NCI-H82 (cell line): ENCODE data around the gene PHF23.
A peak's percentile ranks its signal among the peaks of the same experiment; 100 is the strongest.
"Not testable (repeated sequence)": the region's sequence is repeated elsewhere in the genome, so short reads cannot be mapped to it uniquely, and the experiment has no call there.

Source experiments
- DNase-seq: peaks from one replicate; lab custom pipeline; 2025; lab: John Stamatoyannopoulos, UW

The PHF23 gene

DNA sequence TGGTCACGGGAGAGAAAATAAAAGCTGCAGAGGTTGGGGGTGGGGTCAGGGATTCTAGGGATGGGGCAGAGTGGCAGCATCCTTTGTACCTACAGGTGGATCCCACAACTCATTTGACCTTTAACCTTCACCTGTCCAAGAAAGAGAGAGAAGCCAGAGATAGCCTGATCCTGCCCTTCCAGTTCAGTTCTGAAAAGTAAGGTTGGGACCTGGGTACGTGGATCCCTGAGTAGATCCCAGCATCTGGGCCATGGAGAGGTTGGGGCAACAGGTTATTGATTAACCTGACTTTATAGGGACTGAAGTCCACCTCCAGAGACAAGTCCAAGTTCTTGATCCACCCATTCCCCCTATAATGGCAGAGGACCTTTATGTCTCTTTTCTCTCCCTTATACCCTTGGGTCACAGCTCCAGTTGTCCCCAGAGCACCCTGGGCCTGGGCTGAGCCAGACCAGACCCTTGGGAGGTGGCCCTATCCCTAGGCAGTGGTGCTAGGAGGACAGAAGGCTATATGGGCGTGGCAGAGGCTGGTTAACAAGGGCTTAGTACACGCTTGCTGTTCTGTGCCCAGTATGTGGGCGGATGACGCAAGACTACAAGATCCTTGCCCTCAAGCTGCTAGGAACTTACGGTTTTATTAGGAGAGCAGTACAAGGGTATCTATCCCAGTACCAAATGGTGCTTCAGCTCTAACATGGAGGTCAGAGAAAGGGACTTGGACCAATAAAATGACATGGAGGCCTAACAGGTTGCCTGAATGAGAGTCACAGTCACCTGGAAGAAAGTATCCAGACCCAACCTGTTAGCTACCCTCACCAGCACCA lies 19.7 kb upstream of the PHF23 start:
- no peak for DNase-seq

DNA sequence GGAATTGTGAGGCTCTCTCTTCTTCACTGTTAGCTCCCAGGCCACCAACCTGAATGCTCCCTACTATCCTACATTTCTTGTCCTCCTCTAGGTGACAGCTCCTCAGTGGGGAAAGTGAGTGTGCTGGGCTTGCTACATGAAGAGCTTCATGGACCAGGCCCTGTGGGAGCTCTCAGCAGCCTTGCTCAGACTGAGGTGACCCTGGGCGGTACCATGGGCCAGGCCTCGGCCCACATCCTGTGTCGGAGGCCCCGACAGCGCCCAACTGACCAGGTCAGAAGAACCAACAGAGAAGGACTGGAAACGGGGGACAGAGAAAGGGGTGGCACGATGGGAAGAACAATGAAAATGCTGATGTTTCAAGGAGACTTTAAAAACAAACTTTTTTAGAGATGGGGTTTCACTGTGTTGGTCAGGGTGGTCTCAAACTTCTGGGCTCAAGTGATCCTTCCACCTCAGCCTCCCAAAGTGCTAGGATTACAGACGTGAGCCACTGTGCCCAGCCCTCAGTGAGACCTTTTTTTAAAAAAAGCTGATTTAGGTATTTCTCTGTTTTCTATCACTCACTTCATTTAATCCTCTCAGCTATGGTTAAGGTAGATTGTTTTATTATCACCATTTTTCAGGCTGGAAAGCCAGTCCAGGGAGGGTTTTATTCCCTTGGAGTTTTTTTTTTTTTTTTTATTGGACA lies 17.7 kb upstream of the PHF23 start:
- no peak for DNase-seq

DNA sequence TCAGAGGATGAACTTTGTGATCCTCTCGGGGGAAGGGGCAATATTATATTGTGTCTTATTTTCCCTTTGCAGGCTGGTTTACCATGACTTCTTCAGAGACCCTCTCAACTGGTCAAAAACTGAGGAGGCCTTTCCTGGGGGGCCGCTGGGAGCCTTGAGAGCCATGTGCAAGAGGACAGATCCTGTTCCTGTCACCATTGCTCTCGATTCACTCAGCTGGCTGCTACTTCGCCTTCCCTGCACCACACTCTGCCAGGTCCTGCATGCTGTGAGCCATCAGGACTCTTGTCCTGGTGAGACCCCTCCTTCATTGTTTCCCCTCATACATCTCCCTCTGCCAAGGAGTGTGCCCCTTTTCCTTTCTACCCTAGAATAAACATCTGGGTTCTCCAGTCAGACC lies 15.3 kb upstream of the PHF23 start:
- DNase-seq: no peak

DNA sequence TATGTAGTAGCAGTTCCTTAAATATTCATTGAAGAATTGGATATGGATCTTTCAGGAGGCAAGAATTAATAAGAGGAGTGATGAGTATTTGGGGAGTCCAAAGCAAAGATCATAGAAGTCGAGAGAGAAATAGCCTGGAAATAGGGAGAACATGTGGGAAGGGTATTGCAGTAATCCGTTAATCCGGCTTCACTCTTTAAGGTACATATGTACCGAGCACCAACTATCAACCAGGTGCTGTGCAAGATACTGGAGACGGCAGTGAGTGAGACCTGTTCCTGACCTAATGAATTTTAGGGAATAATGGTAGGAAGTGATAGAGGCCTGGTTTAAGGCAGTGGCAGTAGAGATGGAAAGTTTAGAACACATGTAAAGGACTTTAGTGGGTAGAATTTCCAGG lies 13.8 kb upstream of the PHF23 start:
- DNase-seq: peak; percentile 84

DNA sequence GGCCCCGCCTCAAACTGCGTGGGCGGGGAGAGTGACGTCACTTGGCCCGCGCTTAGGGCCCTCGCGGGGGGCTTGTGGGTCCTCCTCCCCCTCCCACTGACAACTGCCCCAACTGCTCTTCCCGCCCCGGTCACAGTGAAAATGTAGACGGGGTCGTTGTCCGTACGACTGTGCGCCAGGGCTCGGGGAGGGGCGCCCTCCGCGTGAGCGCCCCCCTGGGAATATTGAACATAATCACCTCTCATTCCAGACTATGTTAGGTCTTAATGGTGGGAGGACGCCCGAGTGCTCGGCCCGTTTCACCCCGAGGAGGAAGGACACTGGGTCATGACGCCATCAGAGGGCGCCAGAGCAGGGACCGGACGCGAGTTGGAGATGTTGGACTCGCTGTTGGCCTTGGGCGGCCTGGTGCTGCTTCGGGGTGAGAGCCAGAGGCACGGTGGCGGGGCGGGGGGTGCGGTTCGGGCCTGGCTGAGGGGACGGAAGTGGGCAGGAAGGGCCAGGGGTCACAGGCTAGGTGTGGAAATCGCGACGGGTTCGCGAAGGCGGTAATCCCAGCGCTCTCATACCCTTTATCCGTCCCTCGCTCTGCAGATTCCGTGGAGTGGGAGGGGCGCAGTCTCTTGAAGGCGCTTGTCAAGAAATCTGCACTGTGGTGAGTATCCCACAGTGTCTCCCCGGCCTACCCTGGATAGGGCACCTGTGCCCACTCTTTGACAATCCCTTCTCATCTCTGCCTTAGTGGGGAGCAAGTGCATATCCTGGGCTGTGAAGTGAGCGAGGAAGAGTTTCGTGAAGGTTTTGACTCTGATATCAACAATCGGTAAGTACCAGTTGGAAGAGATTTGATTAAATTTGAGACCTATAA lies 13.2 kb upstream of the PHF23 start, which contains the start of gene ELP5:
Gene ELP5 (plus strand): TSS at position 40 of the 868 bp plus-strand sequence. CDS start 336 bp downstream, at position 376.
- DNase-seq: peak; percentile 98

DNA sequence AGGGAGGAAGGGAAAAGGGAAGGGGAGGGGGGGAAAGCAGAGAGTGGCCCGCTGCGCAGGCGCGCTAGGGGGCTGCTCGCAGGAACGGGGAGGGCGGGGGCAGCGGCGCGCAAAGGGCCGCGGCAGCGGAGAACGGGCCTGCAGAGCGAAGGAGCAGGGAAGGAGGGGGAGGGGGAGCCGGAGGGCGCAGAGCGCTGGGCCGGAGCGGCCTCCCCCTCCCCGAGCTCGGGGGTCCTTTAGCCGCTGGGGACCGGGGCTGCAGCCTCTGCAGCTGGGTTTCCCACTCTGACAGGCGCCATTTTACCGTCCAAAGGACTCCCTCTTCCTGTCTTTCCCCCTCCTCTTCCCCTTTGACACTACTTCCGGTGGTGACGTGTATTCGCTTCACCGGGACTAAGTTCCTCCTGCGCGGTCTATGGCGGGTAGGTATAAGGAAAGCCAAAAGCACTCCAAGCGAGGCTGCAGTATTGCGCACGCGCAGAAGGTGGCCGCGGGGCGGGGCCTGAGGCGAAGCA lies 12.5 kb upstream of the PHF23 start, which contains the start of gene CTDNEP1:
Gene CTDNEP1 (minus strand): TSS at position 74 of the 515 bp plus-strand sequence. CDS start 438 bp downstream, outside the sequence.
- DNase-seq: peak; percentile 100

DNA sequence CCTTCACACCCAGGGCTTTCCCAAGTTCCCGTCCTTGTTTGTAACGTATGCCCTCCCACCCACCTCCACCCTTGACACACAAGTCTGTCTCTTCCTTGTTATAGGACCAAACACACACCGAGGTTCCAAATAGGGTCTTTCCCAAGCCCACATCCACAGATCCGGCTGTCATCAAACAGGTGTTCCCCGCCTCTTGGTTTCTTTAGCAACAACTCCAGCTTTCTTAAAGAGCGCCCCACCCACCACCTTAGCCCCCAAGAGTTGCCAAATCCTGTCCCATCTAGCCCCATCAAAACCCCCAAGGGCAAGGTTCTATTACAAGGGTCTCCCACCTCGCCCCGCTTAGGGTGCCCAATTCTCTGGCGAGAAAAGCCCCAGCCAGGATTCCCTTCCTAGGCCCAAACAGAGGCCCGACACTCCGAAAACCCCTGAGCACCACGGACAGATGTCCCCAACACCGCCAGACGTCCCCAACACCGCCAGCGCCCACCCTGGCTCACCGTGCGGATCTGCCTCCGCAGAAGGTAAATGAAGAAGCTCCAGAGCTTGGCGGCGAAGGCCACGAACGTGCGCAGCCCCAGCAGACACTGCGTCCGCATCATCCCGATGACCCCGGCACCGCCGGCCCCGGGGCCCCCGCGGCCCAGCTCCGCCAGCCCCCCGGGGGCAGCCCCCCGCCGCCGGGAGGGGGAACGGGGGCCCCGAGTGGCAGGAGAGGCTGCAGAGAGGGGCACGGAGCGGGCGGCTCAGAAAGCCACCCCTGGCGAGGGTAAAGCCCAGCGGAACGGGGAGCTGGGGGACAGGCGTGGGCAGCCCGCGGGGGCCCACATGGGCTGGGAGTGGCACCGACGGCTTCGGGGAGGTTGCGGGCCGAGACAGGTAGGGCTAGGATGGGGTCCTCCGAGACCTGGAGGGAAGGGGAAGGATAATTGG lies 11.7 kb upstream of the PHF23 start:
- no peak for DNase-seq

DNA sequence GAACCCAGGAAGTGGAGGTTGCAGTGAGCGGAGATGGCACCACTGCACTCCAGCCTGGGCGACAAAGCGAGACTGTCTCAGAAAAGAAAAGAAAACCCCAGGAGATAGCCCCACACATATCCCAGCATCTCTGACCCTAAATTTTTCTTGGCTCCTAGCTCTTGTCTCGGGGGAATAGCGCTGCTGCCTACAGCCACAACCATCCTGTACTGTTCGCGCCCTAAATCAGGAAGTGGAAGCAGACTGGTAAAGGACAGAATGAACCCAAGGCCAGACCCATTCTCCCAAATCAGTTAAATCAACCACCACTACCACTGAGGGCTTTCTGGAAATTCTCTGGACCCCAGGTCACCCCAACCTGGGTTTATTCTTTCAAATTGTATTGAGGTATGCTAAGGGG lies 10.6 kb upstream of the PHF23 start:
- no peak for DNase-seq

DNA sequence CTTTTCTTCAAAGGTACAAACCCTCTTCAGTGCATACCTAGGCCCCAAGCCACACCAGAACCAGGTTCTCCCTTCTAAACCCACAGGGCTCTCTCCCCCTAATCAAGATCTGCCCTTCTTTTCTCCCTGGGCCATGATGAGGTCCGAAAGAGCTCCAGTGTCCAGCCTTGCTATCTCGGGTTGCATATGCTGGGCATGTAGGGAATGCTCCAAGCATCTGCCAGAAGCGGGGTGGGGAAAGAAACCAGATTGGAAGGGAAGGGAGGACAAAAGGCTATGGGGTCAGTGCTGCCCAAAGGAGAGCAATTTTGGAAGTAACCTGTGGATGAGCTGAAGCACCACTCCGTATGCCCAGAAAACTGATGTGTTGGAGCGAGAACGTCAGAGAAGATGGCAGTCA lies 10.0 kb upstream of the PHF23 start:
- DNase-seq: no peak

DNA sequence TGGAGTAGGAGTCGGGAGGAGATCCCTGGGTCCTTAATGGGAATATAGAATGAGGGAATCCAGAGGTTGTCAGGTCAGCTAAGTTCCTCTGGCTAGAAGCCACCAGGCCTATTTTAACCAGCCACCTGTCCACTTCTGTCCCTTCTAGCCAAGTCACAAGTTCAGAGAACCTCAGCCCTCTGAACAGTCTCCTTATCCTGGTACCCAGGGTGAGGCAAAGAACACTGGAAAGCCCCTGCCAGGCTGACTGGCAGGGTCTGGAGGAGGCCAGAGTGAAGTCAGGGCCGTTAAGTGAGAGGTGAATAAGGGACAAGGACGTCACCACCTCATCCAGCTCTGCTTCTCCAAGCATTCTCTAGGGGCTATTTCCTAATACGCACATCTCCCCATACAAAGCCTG lies 9.5 kb upstream of the PHF23 start:
- DNase-seq: no peak

DNA sequence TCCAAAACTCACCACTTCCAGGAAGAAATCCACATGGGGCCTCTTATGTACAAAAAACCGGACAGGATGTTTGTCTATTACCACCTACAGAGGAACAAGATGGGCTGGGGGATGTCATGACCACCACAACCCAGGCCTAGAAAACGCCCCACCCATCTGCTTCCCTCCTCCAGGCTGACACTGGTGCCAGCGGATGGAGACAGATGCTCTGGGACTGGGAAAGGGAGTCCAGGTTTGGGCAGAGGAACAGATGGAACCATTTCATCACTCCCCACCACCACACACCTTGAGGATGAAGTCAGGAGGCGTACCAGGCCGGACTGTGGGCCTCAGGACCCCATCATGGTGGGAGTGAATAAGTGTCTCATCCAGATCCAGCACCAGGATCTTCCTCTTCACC lies 7.5 kb upstream of the PHF23 start:
- no peak for DNase-seq

DNA sequence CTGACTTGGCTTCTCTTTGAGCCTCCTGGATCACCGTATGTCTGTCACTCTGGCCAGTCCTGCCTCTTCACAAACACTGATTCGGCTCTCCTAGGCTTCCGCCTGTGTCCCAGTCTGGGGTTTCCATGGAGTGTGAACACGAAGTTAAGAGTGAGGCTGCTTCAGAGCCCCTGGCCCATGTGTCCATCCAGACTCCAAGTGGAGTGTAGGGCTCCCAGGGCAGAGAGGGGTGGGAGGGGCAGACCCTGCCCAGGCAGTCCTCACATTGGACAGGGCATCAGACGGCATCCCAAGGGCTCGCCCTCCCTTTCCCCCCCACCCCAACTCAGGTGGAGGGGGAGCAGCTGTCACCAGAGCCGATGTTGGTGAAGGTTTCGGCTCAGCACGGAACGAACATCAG lies 4.6 kb upstream of the PHF23 start:
- DNase-seq: not testable (repeated sequence)

DNA sequence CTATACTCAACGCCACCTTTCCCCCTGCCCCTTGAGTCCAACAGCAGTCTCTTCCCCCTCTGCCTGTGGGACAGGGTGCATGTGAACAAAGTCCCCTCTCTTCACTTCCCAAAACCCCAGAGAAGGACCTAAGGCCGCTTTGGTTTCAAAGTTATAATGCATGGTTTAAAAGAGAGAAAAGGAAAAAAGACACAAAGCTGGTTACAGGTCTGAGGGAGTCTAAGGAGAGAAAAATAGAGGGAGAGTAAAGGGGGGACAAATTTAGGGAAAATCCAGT lies 4.1 kb upstream of the PHF23 start:
- no peak for DNase-seq

DNA sequence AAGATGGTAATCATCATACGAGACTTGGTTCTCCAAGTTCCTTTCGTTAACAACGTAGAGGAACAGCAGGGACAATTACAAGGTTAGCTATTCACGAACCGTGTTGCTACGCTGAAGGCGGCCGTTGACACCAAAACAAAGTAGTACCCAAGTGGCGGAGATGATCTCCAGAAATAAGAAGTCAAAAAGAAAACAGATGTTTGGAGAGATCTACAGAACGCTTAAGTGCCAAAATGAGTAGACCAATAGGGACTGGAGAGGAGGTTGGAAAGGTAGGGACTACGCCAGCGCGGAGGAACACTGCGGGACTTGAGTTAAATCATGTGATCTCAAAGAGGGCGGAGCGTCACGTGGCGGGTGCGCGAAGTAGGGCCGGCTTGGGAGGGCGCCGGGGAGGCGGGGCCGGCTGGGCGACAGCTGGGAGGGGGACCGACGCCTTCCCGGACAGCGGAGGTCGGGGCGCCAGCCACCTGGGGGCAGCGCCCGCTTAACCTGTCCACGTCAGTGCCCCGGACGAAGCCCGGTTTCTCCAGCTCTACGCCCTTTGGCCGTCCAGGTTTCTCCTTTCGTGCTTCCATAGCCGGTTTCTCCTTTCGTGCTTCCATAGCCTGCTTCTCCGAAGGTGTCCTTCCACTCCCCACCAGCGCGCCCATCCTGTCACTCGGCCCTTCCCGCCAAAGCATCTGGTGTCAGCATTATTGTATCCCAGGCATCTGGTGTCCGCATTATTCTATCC lies 3.6 kb upstream of the PHF23 start:
- DNase-seq: peak; percentile 99

DNA sequence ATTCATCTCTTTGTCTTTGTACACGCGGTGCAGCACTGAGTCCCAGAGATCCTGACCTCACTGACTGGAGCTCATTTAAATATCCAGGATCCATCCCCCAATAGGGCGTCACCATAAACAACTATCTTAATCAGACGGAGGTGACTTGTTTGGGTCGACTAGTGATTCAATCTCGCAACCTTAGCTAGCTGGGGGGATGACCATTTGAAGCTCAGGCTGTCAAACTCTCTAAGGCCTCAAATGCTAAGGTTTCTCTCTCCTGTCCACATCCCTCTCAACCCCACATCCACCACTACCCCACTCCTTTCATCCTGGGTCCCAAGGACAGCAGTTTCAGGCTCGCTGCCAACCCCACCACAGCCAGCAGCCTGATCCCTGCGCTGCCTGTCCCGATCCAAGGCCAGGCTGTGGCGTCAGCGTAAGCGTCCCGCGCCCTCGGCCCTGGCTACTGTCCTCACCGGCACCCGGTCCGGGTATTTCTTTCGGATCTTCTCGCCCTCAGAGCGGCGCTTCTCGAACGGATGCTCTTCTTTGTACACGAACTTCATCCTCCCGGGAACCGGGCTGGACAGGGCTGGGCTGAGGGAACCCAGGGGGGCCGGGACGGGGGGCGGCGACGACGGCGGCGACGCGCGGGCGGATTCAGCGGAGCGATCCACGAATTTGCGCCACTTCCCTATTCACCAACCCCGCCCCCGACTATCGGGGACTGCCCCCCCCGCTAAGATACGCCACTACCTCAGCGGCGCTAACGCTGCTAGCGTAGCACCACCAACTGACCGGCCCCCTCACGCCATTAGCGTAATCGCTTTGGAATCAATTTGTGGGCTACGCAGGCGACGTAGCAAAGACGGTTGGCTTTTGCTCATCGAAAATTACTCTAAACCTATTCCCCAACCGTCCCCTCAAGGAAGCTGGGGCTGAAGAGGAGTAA lies 2.8 kb upstream of the PHF23 start, which contains the start of gene GABARAP:
Gene GABARAP (minus strand): TSS at position 667 of the 934 bp plus-strand sequence. CDS start 119 bp downstream, at position 548.
- DNase-seq: peak; percentile 98

DNA sequence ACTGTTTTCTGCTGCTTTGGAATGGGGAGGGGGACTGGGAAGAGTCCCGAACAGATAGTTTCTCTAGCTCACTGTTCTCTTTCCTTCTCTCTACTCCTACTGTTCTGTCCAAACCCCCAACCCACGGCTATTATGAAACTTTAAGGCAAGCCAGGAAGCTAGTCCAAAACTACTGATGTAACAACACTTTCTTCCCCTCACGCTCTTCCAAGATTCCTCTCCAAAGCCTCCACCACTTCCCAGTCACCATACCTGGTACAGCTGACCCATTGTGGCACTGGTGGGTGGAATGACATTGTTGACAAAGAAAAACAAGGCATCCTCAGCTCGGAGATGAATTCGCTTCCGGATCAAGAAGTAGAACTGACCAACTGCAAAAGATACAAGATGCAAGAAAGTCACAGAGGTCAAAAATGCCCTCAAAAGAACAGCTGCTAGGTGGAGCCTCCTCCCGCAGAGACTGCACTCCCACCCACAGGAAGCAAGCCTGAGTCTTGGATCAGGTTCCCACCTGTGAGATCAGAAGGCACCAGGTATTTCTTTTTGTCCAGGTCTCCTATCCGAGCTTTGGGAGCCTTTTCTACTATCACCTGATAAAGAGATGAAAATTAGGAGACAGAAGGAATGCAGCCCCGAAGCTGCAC lies 2.0 kb upstream of the PHF23 start:
- DNase-seq: no peak

DNA sequence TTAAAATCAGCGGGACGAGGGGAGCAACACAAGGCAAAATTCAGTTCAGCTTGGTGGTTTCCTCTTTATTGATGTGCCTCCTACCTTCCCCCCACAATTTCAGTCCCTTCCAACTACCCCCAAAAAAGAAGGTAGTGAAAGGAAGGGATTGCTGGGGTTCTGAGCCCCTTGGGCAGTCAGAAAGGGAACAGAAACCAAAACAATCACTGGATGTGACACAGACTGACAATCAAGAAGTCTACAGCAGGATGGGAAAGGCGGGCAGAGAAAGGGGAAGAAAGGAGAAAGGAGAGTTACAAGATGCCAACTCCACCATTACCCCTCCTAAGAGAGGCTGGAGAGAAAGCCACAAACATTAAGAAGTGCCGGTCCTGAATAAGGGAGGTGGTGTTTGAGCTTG lies 1.1 kb upstream of the PHF23 start:
- DNase-seq: no peak

DNA sequence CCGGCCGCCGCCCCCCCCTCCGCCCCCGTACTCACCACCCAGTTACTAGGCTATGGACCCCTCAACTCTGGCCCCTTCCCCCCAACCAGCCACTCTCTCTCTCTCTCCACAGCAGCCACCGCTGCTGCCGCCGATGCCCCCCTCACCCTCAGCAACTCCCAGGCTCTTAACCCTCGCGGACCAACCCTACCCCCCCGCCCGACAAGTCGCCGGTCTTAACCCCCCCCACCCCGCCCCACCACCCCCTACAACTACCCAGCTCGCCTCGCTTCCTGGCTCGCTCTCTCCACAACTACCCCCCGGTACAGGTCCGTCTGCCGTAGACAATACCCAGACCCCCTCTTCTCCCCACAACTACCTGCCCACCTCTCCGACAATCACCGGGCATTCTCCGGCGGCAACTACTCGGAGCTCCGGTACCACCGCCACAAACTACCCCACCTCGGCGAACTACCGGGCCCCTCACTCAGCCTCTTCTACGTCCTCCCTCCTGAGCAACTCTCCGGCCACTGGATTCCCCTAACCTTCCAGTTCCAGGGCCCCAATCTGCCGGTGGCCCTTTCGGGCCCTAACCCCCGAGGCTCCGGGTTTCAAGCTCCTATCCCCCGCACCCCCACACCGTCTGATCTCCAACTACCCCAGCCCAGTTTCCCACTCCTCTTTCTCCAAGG lies 702 bp downstream of the PHF23 start:
- peak; percentile 70 for DNase-seq
